Adrenal gland (tissue), 12 donors: ENCODE results near the gene MAGEB17. TPM values are rescaled to one million over a fixed set of nuclear protein-coding genes. Genes with fewer than 3 reads are reported as not detected.

ENCODE experiments used
- DNase-seq, 7 donors: peaks; one replicate each; pipeline ENCODE4 v3.0.0-alpha.2; 2019 to 2020
- H3K27ac ChIP-seq, 5 donors: fragments of 200-600 bp; sonication (generic) in 4 of 5; 1 replicate in 3 of 5; 2 replicates in 2 of 5; pipeline versions ENCODE4 v1.5.1 to v1.8.0; 2016 to 2020; ENCODE audit warnings: mild to moderate bottlenecking in 1 of 5
- H3K27me3 ChIP-seq: fragments of 200-600 bp; 2 replicates; pipeline ENCODE4 v1.8.0; 2021
- H3K36me3 ChIP-seq, 2 donors: fragments of 200-600 bp; replicated peaks in 1 of 2; 1 replicate in 1 of 2; 2 replicates in 1 of 2; pipeline versions ENCODE4 v1.5.1 to v1.8.0; 2018 to 2022
- H3K4me1 ChIP-seq, 2 donors: fragments of 200-600 bp; replicated peaks in 1 of 2; 1 replicate in 1 of 2; 2 replicates in 1 of 2; pipeline versions ENCODE4 v1.5.1 to v1.8.0; 2018 to 2021
- H3K4me3 ChIP-seq, 4 donors: fragments of 200-600 bp; sonication (generic) in 3 of 4; one replicate each; pipeline ENCODE4 v1.5.1; 2016 to 2018
- H3K9me3 ChIP-seq, 3 donors: fragments of 200-600 bp; sonication (generic) in 1 of 3; replicated peaks in 1 of 3; 1 replicate in 2 of 3; 2 replicates in 1 of 3; pipeline versions ENCODE4 v1.5.1 to v1.8.0; 2016 to 2021
- CTCF ChIP-seq, 6 experiments: fragments of 450-650 bp in 4 of 6; fragments of 200-600 bp in 2 of 6; sonication (generic) in 1 of 6; IDR thresholded peaks; 1 replicate in 5 of 6; 2 replicates in 1 of 6; pipeline versions ENCODE4 v1.5.1 to v1.8.0; 2016 to 2021; ENCODE audit warnings: antibody characterized with exemption in 6 of 6, mild to moderate bottlenecking in 2 of 6, moderate library complexity in 1 of 6
- POLR2A ChIP-seq, 2 donors: fragments of 450-650 bp; IDR thresholded peaks; one replicate each; pipeline ENCODE4 v1.6.1; 2017; ENCODE audit warnings: antibody characterized with exemption in 2 of 2, mild to moderate bottlenecking in 2 of 2, moderate library complexity in 1 of 2
- WGBS, 4 donors: extraction: QIAGEN DNeasy Blood & Tissue Kit in 2 of 4; methylation state at CpG; one replicate each; pipeline versions ENCODE4 v1.1.5 to v1.1.7; 2013 to 2017; 5-methylcytosine and 5-hydroxymethylcytosine counted together
- intact Hi-C, 2 donors: fragments of 100-400 bp; cut with DNase I; formaldehyde crosslinking; loops; one replicate each; pipeline versions ENCODE4 v1.14.1 to v1.15.0; 2022 to 2023
- polyA plus RNA-seq, 3 donors: library from polyadenylated mRNA; stranded (reverse); fragments of 200-250 nt in 2 of 3; fragments of 350-450 nt in 1 of 3; fragmentation: Illumina TruSeq in 1 of 3; extraction: RNeasy Lipid Tissue Mini Kit (QIAGEN cat#74804) in 1 of 3; gene quantifications; one replicate each; pipeline ENCODE4 v1.2.3, GENCODE V29; 2013 to 2014
- total RNA-seq, 9 donors: library from RNA; depleted of rRNA in 4 of 9; stranded (reverse); fragments of >200 nt in 4 of 9; fragments of 120-200 nt in 1 of 9; fragmentation: NEBNext Ultra II Directional in 1 of 9; extraction: Animal tissue kit (Norgen Biotek cat#: 25700) in 1 of 9; gene quantifications; one replicate each; pipeline versions ENCODE4 v1.1.0 to v1.2.4, GENCODE V29; 2013 to 2023
- donor health status: healthy with polysubstance abuse.
- donor health status: Bipolar disorder and iron deficiency.
- donor health status: DM: yes; HTN: yes; CAD: no.
- donor health status: DM: no; HTN: no; CAD: no.
- donor health status: DM: no; HTN: no; CAD: no.
- donor health status: DM: yes; HTN: yes; CAD: no.

MAGEB17 gene
- total and polyA plus RNA-seq, 12 donors = 0.06 to 0.32 (median 0.07) TPM; not detected in 9

GRCh38 chrX:16164748-16165147 lies 2.5 kb upstream of the MAGEB17 start:
- WGBS, 4 donors = 68 to 93% (median 79%) methylated on average over 2 to 3 of the region's 3 CpGs
- no peaks in the 10 kb centered on the region for H3K4me1 ChIP-seq
- intact Hi-C loops = no loop called here
- no peak overlapping the region for H3K27ac ChIP-seq
- no peaks in the 10 kb centered on the region for H3K36me3 ChIP-seq
- no peak overlapping the region for H3K4me3 ChIP-seq
- TF ChIP-seq CTCF (IDR thresholded peaks at IDR 0.05) = no peak
- no peaks in the 10 kb centered on the region for H3K9me3 ChIP-seq
- peaks cover 11% of the 10 kb centered on the region for H3K27me3 ChIP-seq
- DNase-seq = no peak

- Histone ChIP-seq H3K27me3 (peaks cover 10% of the 10 kb centered on the region), H3K36me3 (no peaks in the 10 kb centered on the region), H3K9me3 (no peaks in the 10 kb centered on the region), H3K4me1 (no peaks in the 10 kb centered on the region), H3K4me3 (no peak overlapping the region), H3K27ac (no peak overlapping the region)
- DNase-seq = no peak
- intact Hi-C loops = no loop called here
- TF ChIP-seq POLR2A (IDR thresholded peaks at IDR 0.05) = no peak
- no peak for TF ChIP-seq CTCF (IDR thresholded peaks at IDR 0.05)
- WGBS, 4 donors = 91 to 96% (median 94%) methylated on average over 5 to 9 of the region's 9 CpGs
Measured at GRCh38 chrX:16171039-16171438, 3.8 kb downstream of the MAGEB17 start.

GRCh38 chrX:16171944-16172343 lies 4.7 kb downstream of the MAGEB17 start:
- TF ChIP-seq CTCF (IDR thresholded peaks at IDR 0.05) (no peak), POLR2A (IDR thresholded peaks at IDR 0.05) (no peak)
- peaks cover 9% of the 10 kb centered on the region for H3K27me3 ChIP-seq
- no peak for DNase-seq
- intact Hi-C loops = no loop called here
- no peak overlapping the region for H3K4me3 ChIP-seq
- no peaks in the 10 kb centered on the region for H3K9me3 ChIP-seq
- whole genome bisulfite sequencing, 4 donors = 78 to 94% (median 91%) methylated on average over 4 of the region's 4 CpGs
- no peaks in the 10 kb centered on the region for H3K4me1 ChIP-seq
- no peaks in the 10 kb centered on the region for H3K36me3 ChIP-seq
- H3K27ac ChIP-seq = no peak overlapping the region

- no peak for DNase-seq
- Histone ChIP-seq H3K9me3 (no peaks in the 10 kb centered on the region), H3K4me1 (no peaks in the 10 kb centered on the region), H3K27me3 (peaks cover 5% of the 10 kb centered on the region), H3K4me3 (no peak overlapping the region), H3K36me3 (no peaks in the 10 kb centered on the region), H3K27ac (no peak overlapping the region)
- intact Hi-C loops = no loop called here
- TF ChIP-seq CTCF (IDR thresholded peaks at IDR 0.05) (no peak), POLR2A (IDR thresholded peaks at IDR 0.05) (no peak)
- 95 to 100% (median 98%) methylated on average over 3 of the region's 3 CpGs for WGBS, 4 donors
Measured at GRCh38 chrX:16172391-16172790, 5.1 kb downstream of the MAGEB17 start.
